IMR-90 (cell line): ENCODE data around the gene KLHL25. TPM values are rescaled to one million over a fixed set of nuclear protein-coding genes. Genes with fewer than 3 reads are reported as not detected.

ENCODE experiments used
- ATAC-seq: fragments of 200-7000 bp; cut with Tn5 transposase; 2 replicates; pipeline ENCODE4 v1.9.1; 2020; ENCODE audit warnings: low read depth, mild to moderate bottlenecking, moderate library complexity
- BruUV-seq: library from RNA; stranded (reverse); fragments of 400-500 nt; replicated peaks from 2 replicates; lab custom pipeline; 2021; lab: Mats Ljungman, UMichigan
- CTCF ChIA-PET: fragments of 300-600 bp; formaldehyde crosslinking; extraction: SDS; loops from one replicate; lab custom pipeline; 2021; ENCODE audit warnings: antibody characterized with exemption; lab: Yijun Ruan, JAX
- POLR2A ChIA-PET: fragments of 300-600 bp; sonication (Branson Sonifier 250); formaldehyde crosslinking; loops from one replicate; lab custom pipeline; 2022; ENCODE audit warnings: antibody characterized with exemption; ENCODE audit not compliant: unreplicated experiment; lab: Charles Lee
- DNase-seq: peaks from one replicate; pipeline ENCODE4 v3.0.0; 2013
- H2AFZ ChIP-seq: replicated peaks from 2 replicates; pipeline ENCODE3; 2013; ENCODE audit warnings: low read length, mild to moderate bottlenecking; ENCODE audit not compliant: poor library complexity
- H2AK5ac ChIP-seq: 2 replicates; pipeline ENCODE4 v1.6.1; 2013; ENCODE audit warnings: low read depth, low read length, inconsistent platforms
- H2AK9ac ChIP-seq: replicated peaks from 2 replicates; pipeline ENCODE3; 2013; ENCODE audit warnings: mild to moderate bottlenecking, low read depth, low read length, moderate library complexity; ENCODE audit not compliant: poor library complexity
- H2BK120ac ChIP-seq: 2 replicates; pipeline ENCODE4 v1.6.1; 2013; ENCODE audit warnings: low read depth, low read length, inconsistent platforms
- H2BK15ac ChIP-seq: 3 replicates; pipeline ENCODE4 v1.6.1; 2013; ENCODE audit warnings: low read depth, low read length, inconsistent platforms
- H2BK20ac ChIP-seq: 2 replicates; pipeline ENCODE4 v1.6.1; 2013; ENCODE audit warnings: low read depth, mild to moderate bottlenecking, inconsistent platforms, low read length, moderate library complexity
- H2BK5ac ChIP-seq: 2 replicates; pipeline ENCODE4 v1.6.1; 2013; ENCODE audit warnings: mild to moderate bottlenecking, low read depth, low read length, inconsistent platforms; ENCODE audit not compliant: poor library complexity, severe bottlenecking
- H3K14ac ChIP-seq: replicated peaks from 2 replicates; pipeline ENCODE4 v1.6.1; 2013; ENCODE audit warnings: low read depth, low read length, inconsistent platforms
- H3K18ac ChIP-seq: 2 replicates; pipeline ENCODE4 v1.6.1; 2013; ENCODE audit warnings: low read depth, low read length, control low read depth
- H3K23ac ChIP-seq: 2 replicates; pipeline ENCODE4 v1.6.1; 2013; ENCODE audit warnings: low read depth, low read length, inconsistent platforms
- H3K27ac ChIP-seq: 2 replicates; pipeline ENCODE4 v1.5.1; 2013; ENCODE audit warnings: mild to moderate bottlenecking, control low read depth, low read length; ENCODE audit not compliant: insufficient read depth
- H3K27me3 ChIP-seq: 2 replicates; pipeline ENCODE4 v1.6.1; 2013; ENCODE audit warnings: low read length; ENCODE audit not compliant: control insufficient read depth, insufficient read depth
- H3K36me3 ChIP-seq: 2 replicates; pipeline ENCODE4 v1.6.1; 2013; ENCODE audit warnings: low read length, mixed read lengths; ENCODE audit not compliant: control insufficient read depth, insufficient read depth
- H3K4ac ChIP-seq: 2 replicates; pipeline ENCODE4 v1.6.1; 2013; ENCODE audit warnings: low read depth, low read length, inconsistent platforms
- H3K4me1 ChIP-seq: 2 replicates; pipeline ENCODE4 v1.6.1; 2013; ENCODE audit warnings: low read length, mixed read lengths; ENCODE audit not compliant: control insufficient read depth, insufficient read depth
- H3K4me2 ChIP-seq: 2 replicates; pipeline ENCODE4 v1.6.1; 2013; ENCODE audit warnings: low read depth, mild to moderate bottlenecking, control low read depth, low read length, moderate library complexity
- H3K4me3 ChIP-seq: 2 replicates; pipeline ENCODE4 v1.5.1; 2013; ENCODE audit warnings: low read depth, mild to moderate bottlenecking, control low read depth, low read length, moderate library complexity; ENCODE audit not compliant: insufficient read depth
- H3K56ac ChIP-seq: 2 replicates; pipeline ENCODE4 v1.6.1; 2013; ENCODE audit warnings: low read length, inconsistent platforms; ENCODE audit not compliant: insufficient read depth; ENCODE audit errors: extremely low read depth
- H3K79me1 ChIP-seq, 2 experiments: 2 replicates each; pipeline ENCODE4 v1.6.1; 2013; ENCODE audit warnings: low read length in 2 of 2, inconsistent platforms in 1 of 2, low read depth in 1 of 2
- H3K9ac ChIP-seq: 2 replicates; pipeline ENCODE4 v1.6.1; 2013; ENCODE audit warnings: low read depth, low read length, control low read depth
- H3K9me1 ChIP-seq: 2 replicates; pipeline ENCODE4 v1.6.1; 2013; ENCODE audit warnings: low read length, inconsistent platforms; ENCODE audit not compliant: insufficient read depth
- H3K9me3 ChIP-seq: 2 replicates; pipeline ENCODE4 v1.6.1; 2013; ENCODE audit warnings: low read length; ENCODE audit not compliant: control insufficient read depth, insufficient read depth
- H4K20me1 ChIP-seq: 2 replicates; pipeline ENCODE4 v1.6.1; 2013; ENCODE audit warnings: low read length, inconsistent platforms; ENCODE audit not compliant: insufficient read depth
- H4K5ac ChIP-seq: 2 replicates; pipeline ENCODE4 v1.6.1; 2013; ENCODE audit warnings: mild to moderate bottlenecking, low read depth, low read length, control low read depth
- H4K8ac ChIP-seq, 2 experiments: 2 replicates each; pipeline ENCODE4 v1.6.1; 2013; ENCODE audit warnings: low read depth in 2 of 2, low read length in 2 of 2, control low read depth in 1 of 2, inconsistent platforms in 1 of 2
- H4K91ac ChIP-seq: 2 replicates; pipeline ENCODE4 v1.6.1; 2013; ENCODE audit warnings: low read depth, low read length, inconsistent platforms; ENCODE audit not compliant: insufficient read depth
- BHLHE40 ChIP-seq: fragments of 150-350 bp; IDR thresholded peaks from 2 replicates; pipeline ENCODE4 v1.6.1; 2016; ENCODE audit warnings: mild to moderate bottlenecking, low read depth, low read length
- RCOR1 ChIP-seq: IDR thresholded peaks from 2 replicates; pipeline ENCODE4 v1.6.1; 2012; ENCODE audit warnings: mild to moderate bottlenecking, low read length, improper control_type of control experiment; ENCODE audit not compliant: insufficient replicate concordance
- SMC3 ChIP-seq: fragments of 150-350 bp; IDR thresholded peaks from 2 replicates; pipeline ENCODE4 v1.6.1; 2016; ENCODE audit warnings: low read depth, mild to moderate bottlenecking, antibody characterized with exemption, low read length, moderate library complexity
- WGBS, 2 experiments: methylation state at CpG; one replicate each; pipeline versions ENCODE4 v1.1.5 to v1.1.7; 2013; ENCODE audit warnings: missing lambda C conversion rate in 2 of 2; ENCODE audit not compliant: insufficient read length in 1 of 2; ENCODE audit errors: extremely low coverage in 2 of 2; 5-methylcytosine and 5-hydroxymethylcytosine counted together
- dilution Hi-C: fragments of 300-500 bp; cut with HindIII; formaldehyde crosslinking; loops from one replicate; pipeline ENCODE4 v1.14.3; 2018; ENCODE audit warnings: low sequenced_read_pairs; ENCODE audit not compliant: unreplicated experiment
- in situ Hi-C: fragments of 300-500 bp; cut with MboI; formaldehyde crosslinking; loops from 3 replicates; pipeline ENCODE4 v1.14.3; 2019; ENCODE audit warnings: low sequenced_read_pairs, inconsistent platforms, mixed read lengths
- intact Hi-C: fragments of 100-400 bp; cut with micrococcal nuclease; formaldehyde crosslinking; loops from 2 replicates; pipeline ENCODE4 v1.10.0; 2022
- polyA plus RNA-seq, 3 experiments: library from polyadenylated mRNA; depleted of rRNA; stranded (reverse); fragments of >200 nt; gene quantifications; 2 replicates each; pipeline ENCODE4 v1.2.3, GENCODE V29; 2012; ENCODE audit warnings: low replicate concordance in 1 of 3
- total RNA-seq: library from RNA; depleted of rRNA; stranded (reverse); fragments of >200 nt; gene quantifications from 2 replicates; pipeline ENCODE4 v1.2.3, GENCODE V29; 2012
- TF ChIP-seq, protein P1 (sequence below): fragments of 150-350 bp; IDR thresholded peaks from 2 replicates; pipeline ENCODE4 v1.6.1; 2016; ENCODE audit warnings: low read depth, mild to moderate bottlenecking, low read length, moderate library complexity, borderline replicate concordance

Gene KLHL25
- total and polyA plus RNA-seq, 2 of the 4 experiments (the other 2 are of a cell fraction) = 2.7 to 5.6 TPM

DNA sequence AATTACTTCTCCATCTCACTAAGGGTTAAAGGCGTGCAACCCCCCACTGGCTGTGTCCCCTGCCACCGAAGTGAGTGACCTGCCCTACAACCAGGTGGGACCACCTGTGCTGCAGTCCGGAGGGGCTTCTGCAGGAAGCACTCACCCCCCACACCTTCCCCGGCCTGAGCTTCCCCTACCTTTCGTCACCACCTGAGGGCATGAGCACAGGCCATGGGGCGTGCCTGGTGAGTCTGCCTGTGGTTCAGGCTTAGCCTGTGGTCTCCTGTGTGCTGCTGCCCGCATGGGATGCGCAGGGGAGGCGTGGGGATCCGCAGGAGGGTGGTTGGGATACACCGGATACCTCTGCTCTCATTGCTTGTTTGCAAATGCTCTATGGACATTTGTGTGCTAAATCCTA is 46.0 kb downstream of the KLHL25 start:
- H3K4ac ChIP-seq = no peak overlapping the region
- H3K9me1 ChIP-seq = no peaks in the 10 kb centered on the region; the same call in 1 of the 2 replicates
- no peak overlapping the region for H3K23ac ChIP-seq
- H3K27ac ChIP-seq = no peak overlapping the region
- ATAC-seq = no peak
- H3K4me1 ChIP-seq = no peaks in the 10 kb centered on the region
- DNase-seq = no peak
- no peaks in the 10 kb centered on the region; a peak in 2 of 4 replicates for H3K79me1 ChIP-seq
- H2BK120ac ChIP-seq = no peak overlapping the region
- no peak overlapping the region for H4K8ac ChIP-seq
- H3K4me2 ChIP-seq = no peak overlapping the region
- H2AFZ ChIP-seq = no peak overlapping the region
- no peak overlapping the region for H2AK5ac ChIP-seq
- H3K27me3 ChIP-seq = no peaks in the 10 kb centered on the region
- no CpG with 5 or more reads among the region's 11 CpGs for WGBS, 2 experiments
- H3K4me3 ChIP-seq = no peak overlapping the region
- CTCF ChIA-PET = no interaction called here
- H3K9me3 ChIP-seq = no peaks in the 10 kb centered on the region
- H3K18ac ChIP-seq = no peak overlapping the region
- in situ Hi-C loops = no loop called here
- no peak overlapping the region for H3K56ac ChIP-seq
- H2AK9ac ChIP-seq = no peak overlapping the region
- H3K9ac ChIP-seq = no peak overlapping the region
- no peak overlapping the region for H2BK15ac ChIP-seq
- H2BK5ac ChIP-seq = no peak overlapping the region
- dilution Hi-C loops = no loop called here
- no peak overlapping the region for H2BK20ac ChIP-seq
- H4K20me1 ChIP-seq = no peaks in the 10 kb centered on the region
- TF ChIP-seq RCOR1 = no peak
- no peak for TF ChIP-seq BHLHE40
- TF ChIP-seq SMC3 = no peak
- TF ChIP-seq, protein P1, sequence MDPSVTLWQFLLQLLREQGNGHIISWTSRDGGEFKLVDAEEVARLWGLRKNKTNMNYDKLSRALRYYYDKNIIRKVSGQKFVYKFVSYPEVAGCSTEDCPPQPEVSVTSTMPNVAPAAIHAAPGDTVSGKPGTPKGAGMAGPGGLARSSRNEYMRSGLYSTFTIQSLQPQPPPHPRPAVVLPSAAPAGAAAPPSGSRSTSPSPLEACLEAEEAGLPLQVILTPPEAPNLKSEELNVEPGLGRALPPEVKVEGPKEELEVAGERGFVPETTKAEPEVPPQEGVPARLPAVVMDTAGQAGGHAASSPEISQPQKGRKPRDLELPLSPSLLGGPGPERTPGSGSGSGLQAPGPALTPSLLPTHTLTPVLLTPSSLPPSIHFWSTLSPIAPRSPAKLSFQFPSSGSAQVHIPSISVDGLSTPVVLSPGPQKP = no peak
- no peak overlapping the region for H4K5ac ChIP-seq
- H3K14ac ChIP-seq = no peak overlapping the region
- peaks cover 26% of the 10 kb centered on the region for H3K36me3 ChIP-seq
- POLR2A ChIA-PET = no interaction called here
- H4K91ac ChIP-seq = no peak overlapping the region
- no TSS peak for BruUV-seq
- intact Hi-C loops = no loop called here
